GM21367 (cell line): Measurements from ENCODE around the gene SPATS2L.
A peak's percentile ranks its signal among the peaks of the same experiment; 100 is the strongest.

ENCODE experiments used
- ATAC-seq: cut with Tn5 transposase; IDR thresholded peaks from one replicate; pipeline ENCODE4 v1.9.1; 2021; ENCODE audit not compliant: unreplicated experiment

SPATS2L gene

GRCh38 chr2:200348897-200349563 lies 42.5 kb downstream of the SPATS2L start:
- ATAC-seq = no peak

GRCh38 chr2:200349868-200350267 lies 43.4 kb downstream of the SPATS2L start:
- ATAC-seq = no peak

DNA sequence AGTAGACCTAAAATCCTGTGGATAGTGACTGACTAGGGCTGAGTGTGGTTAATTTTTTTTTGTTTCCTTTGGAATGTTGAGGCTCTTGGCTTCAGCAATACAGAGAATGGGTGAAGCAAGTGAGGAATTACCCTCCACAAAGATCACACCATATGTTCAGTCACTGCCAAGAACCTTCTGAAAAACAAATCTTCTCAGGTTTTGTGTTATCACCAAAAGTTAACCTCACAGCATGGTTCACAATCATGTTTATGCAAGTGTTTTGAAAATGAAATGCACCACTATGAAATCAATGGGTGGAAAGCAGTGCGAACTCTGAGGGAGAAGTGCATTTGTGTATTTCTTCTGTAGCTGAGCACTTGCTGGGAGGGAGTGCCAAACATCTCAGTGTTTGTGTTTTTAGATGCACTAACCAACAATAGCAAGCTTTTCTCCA lies 44.4 kb downstream of the SPATS2L start:
- ATAC-seq = no peak

GRCh38 chr2:200351815-200352214 lies 45.3 kb downstream of the SPATS2L start:
- ATAC-seq = no peak

- ATAC-seq = no peak
Observed at GRCh38 chr2:200352636-200353035, 46.1 kb downstream of the SPATS2L start.

- ATAC-seq = no peak
Observed at GRCh38 chr2:200353120-200353519, 46.6 kb downstream of the SPATS2L start.

GRCh38 chr2:200353874-200354273 lies 47.4 kb downstream of the SPATS2L start:
- no peak for ATAC-seq

DNA sequence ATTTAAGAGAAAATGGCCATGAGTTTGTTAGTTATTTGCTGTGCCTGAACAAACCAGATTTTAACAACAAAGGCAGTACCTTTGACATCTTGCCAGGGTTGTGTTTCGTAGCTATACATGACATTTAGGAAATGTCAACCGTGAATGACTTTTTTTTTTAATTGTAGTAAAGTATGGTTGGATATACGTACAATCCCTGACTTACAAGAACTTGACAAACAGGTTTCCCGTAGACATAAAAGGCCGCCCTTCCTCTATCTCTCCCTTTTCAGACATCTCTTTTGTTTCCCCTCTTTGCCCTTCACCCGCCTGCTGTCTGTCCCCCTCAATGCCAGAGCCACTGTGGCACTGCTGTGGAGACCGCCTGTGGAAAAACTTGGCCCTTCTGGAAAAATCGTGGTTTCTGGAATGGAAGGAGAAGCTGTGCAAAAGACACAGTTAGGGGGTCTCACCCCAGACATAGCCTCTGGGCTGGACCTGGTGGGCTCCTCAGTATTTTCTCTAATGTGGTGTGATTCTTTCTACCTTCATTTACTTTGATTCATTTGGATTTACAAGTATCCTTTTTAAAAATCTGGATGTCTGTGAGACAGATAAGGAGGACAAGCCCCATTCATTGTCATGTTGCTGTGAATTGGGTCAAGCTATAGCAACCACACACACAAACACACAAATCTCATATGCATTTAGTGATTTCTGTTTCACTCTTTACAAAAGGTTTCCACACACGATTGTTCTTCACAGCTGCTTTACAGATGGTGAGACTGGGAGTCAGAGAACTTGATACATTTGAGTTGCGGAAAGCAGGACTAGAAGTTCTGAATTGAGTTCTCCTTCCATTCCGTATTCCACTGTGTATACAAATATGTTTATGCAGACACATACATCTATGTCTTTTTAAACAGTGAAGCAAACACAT lies 48.6 kb downstream of the SPATS2L start:
- ATAC-seq = no peak

GRCh38 chr2:200356321-200356720 lies 49.8 kb downstream of the SPATS2L start:
- ATAC-seq = no peak

GRCh38 chr2:200356857-200357384 lies 50.4 kb downstream of the SPATS2L start:
- no peak for ATAC-seq

DNA sequence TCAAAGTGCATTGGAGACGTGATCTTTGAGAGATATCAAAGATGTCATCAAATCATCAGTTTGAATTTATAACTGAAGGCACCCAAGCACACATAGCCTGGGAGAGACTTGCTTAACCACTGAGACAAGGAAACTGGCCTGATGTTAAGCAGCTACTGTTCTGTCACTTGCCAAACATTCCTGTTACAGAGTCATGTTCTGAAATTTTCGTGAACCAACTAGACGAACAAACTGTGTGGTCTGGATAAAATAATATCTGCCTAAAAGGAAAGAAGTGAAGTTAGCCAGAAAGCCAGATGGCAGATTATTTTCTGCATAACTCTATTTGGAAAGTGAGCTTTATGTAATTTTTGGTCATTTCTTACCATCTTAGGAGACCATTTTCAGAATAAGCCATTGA lies 51.4 kb downstream of the SPATS2L start:
- no peak for ATAC-seq

GRCh38 chr2:200359552-200359951 lies 53.1 kb downstream of the SPATS2L start:
- no peak for ATAC-seq

DNA sequence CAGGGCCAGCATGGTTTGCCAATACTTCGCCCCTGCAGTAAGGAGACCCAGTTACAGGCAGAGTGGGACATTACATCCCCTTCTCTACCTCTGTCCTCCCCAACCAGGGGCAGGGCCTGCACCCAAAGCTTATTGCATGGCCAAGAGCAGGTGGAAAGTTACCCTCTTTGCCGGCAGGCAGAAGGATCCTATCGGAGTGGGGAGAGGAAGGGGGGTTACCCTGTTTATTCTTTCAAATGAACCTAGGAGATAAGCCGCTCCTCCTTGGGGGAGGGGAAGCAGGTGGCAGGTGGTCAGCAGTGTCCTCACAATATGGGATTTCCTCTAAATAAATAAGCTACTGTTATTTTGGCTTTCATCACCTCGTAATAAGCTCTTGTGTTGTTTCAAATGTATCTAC lies 53.9 kb downstream of the SPATS2L start:
- ATAC-seq = no peak

GRCh38 chr2:200362202-200362917 lies 55.9 kb downstream of the SPATS2L start:
- ATAC-seq = no peak

- ATAC-seq = no peak
Observed at GRCh38 chr2:200363279-200363678, 56.8 kb downstream of the SPATS2L start.

GRCh38 chr2:200364142-200364541 lies 57.6 kb downstream of the SPATS2L start:
- no peak for ATAC-seq

DNA sequence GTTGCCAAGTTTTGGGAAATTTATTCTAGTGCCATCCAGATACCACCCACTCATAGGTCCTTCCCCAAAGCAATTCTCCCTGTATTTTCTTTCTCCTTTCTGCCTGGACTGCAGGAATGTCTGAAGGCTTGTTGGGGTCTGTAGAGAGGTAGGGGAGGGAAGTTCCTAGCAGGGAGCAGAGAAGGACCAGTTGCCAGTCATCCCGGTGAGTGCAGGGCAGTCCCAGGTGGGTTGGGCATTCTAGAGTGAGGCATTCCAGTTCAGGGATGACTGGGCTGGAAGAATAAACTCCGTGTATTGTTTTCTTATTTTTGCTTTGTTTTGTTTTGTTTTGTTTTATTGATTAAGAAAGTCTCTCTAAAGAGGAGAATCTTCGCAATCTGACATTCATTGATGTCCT lies 58.1 kb downstream of the SPATS2L start:
- no peak for ATAC-seq

GRCh38 chr2:200365209-200365608 lies 58.7 kb downstream of the SPATS2L start:
- no peak for ATAC-seq

- no peak for ATAC-seq
Observed at GRCh38 chr2:200367155-200367554, 60.7 kb downstream of the SPATS2L start.

- ATAC-seq = no peak
Observed at GRCh38 chr2:200369886-200370285, 63.4 kb downstream of the SPATS2L start.

GRCh38 chr2:200373231-200373630 lies 66.7 kb downstream of the SPATS2L start:
- peak; percentile 31 for ATAC-seq
